GM12864 (cell line): Measurements from ENCODE around the gene SYNJ2.

Source experiments
- DNase-seq: peaks from one replicate; pipeline ENCODE4 v3.0.0-alpha.2; 2011; ENCODE audit warnings: low read depth
- H3K4me3 ChIP-seq: 2 replicates; pipeline ENCODE4 v1.5.1; 2011; ENCODE audit warnings: mild to moderate bottlenecking, low read depth, low read length, control low read depth
- TF ChIP-seq, protein P1 (sequence below): IDR thresholded peaks from 2 replicates; pipeline ENCODE4 v1.5.1; 2011; ENCODE audit warnings: low read depth, mild to moderate bottlenecking, moderate library complexity, low read length, control low read depth, inconsistent platforms; ENCODE audit errors: missing control alignments

Gene SYNJ2

DNA sequence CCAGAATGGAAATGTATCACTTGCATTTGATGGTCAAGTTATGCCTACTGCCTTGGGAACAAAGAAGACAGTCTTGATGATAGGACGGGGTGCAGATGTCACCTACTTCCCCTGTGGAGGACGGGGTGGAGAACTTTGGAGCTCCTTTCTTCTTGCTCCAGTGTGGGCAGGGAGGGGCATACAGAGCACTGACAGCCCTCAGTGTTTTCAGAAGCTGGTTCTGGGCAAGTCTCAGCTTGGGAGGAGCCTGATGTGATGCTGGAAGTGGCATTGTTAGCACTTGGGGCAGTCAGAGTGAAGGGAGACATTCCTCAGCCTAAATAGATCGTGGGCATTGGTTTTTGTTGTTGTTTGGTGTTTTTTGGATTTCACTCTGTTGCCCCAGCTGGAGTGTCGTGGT is 59.7 kb downstream of the SYNJ2 start:
- no peak for DNase-seq
- H3K4me3 ChIP-seq = no peak overlapping the region
- TF ChIP-seq, protein P1, sequence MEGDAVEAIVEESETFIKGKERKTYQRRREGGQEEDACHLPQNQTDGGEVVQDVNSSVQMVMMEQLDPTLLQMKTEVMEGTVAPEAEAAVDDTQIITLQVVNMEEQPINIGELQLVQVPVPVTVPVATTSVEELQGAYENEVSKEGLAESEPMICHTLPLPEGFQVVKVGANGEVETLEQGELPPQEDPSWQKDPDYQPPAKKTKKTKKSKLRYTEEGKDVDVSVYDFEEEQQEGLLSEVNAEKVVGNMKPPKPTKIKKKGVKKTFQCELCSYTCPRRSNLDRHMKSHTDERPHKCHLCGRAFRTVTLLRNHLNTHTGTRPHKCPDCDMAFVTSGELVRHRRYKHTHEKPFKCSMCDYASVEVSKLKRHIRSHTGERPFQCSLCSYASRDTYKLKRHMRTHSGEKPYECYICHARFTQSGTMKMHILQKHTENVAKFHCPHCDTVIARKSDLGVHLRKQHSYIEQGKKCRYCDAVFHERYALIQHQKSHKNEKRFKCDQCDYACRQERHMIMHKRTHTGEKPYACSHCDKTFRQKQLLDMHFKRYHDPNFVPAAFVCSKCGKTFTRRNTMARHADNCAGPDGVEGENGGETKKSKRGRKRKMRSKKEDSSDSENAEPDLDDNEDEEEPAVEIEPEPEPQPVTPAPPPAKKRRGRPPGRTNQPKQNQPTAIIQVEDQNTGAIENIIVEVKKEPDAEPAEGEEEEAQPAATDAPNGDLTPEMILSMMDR = no peak

DNA sequence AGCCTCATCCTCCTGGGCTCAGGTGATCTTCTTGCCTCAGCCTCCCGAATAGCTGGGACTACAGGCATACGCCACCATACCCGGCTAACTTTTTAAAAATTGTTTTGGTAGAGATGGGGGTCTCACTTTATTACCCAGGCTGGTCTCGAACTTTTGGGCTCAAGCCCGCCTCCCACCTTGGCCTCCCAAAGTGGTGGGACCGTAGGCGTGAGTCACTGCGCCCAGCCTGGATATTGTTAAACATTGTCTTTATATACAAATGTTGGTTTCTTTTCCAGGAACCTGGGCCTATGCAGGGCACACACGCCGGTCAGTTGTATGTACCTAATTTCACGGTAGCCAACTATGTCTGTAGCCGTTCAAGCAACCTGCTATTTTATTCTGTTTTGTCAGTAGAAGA is 60.1 kb downstream of the SYNJ2 start:
- H3K4me3 ChIP-seq = no peak overlapping the region
- no peak for DNase-seq
- TF ChIP-seq, protein P1 = no peak

DNA sequence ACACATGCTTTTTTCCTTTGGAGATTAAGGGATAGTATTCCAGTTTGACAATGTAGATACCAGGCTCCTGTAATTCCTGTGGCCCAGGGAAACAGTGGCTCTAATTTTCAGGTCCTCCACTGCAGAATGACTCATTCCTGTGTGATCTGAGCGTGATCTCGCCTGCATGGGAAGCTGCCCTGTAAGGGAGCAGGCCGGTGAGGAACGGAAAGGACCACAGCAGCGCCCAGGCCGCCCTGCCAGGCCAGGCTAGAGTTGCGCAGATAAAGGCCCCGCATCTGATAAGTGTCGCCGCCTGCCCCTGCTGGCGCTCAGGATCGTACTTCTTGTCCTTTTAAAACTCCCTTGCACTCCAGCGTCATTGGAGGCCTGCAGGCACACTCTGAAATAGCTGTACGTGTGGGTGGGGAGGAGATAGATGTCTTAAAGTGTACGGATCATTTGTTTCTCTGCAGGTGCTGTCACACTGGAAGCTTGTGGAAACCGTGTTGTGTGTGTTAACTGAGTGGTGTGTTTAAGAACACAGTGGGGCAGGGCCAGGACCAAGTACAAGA is 60.7 kb downstream of the SYNJ2 start:
- no peak for DNase-seq
- H3K4me3 ChIP-seq = no peak overlapping the region
- TF ChIP-seq, protein P1 = no peak

DNA sequence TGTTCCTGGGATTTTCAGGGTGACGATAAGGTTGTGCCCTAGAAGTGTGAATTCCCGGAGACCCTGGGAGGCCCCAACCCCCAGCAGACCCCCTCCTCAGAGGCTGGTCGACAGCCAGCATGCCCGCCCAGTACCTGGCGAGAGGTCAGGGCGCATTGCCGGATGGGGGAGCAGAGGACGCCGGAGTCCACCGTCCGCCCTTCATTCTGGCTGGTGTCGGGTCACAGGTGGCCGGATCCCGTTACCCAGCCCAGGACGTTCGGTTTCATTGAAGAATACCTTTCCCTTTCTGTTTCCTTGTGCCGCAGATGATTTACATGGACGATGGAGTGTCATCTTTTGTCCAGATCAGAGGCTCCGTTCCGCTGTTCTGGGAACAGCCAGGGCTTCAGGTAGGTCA is 61.3 kb downstream of the SYNJ2 start:
- no peak overlapping the region for H3K4me3 ChIP-seq
- no peak for DNase-seq
- TF ChIP-seq, protein P1 = no peak

DNA sequence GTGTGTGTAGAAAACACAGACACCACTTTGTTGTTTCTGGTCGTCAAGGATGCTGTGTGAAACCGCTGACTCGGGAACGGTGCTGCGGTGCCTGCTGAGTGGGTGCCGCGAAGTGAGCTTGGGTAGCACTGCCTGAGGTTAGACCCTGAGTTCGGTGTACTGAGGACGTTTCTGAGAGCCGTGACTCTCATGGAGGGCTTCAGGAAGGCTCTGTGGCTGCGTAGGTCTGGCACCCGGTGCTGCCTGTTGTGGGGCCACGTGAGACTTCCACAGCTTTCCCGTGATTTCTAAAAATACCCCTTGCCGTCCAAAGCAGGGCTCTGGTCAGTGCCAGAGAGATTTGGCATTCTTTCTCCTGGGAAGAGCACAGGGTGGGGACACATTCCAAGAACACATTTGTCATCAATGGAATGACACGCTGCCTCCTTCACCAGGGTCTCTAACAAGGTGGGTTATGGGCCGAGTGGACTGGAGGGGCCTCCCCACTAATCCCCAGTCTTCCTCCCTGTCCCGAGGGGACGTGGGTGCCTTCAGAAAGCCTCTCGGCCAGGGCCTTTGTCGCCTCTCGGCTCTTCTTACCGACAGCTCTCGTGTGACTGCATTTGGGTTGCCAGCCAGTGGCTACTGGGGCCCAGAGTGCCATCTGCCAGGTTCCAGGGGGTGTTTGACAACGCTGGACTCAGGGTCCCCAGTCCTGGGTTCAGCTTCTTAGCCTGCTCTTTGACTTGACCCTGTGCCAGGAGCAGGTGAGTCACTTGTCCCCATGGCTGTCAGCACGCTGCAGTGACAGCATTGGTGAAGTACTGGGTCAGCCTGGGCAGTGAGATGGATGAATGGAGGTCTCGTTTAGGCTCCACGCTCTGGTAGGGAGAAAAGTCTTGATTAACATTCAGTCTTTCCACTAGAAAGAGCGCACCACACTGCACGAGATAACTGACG is 62.2 kb downstream of the SYNJ2 start:
- DNase-seq = no peak
- TF ChIP-seq, protein P1 = no peak

DNA sequence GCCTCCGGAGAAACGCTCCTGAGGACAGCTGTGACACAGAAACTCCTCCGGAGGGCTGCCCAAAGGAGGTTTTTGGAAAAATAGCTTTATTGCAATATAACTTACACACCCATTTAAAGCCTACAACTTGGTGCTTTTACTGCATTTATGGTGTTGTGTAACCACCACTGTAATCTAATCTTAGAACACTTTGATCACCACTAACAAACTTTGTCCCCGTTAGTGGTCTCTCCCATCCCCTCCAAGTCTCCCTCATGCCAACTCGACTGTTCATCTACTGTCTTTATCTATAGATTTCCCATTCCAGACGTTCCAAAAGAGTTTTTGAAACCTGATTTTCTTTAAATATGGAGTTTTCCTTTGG is 62.8 kb downstream of the SYNJ2 start:
- TF ChIP-seq, protein P1 = no peak
- no peak for DNase-seq
- no peak overlapping the region for H3K4me3 ChIP-seq

More for the DNA sequence above, 62.2 kb downstream of the SYNJ2 start:
- no peak overlapping the region for H3K4me3 ChIP-seq
